ENCODE data around the gene FTCDNL1. TPM values are rescaled to one million over a fixed set of nuclear protein-coding genes. Genes with fewer than 3 reads are reported as not detected.

Gene FTCDNL1
- total RNA-seq, 1 donor from 2014 or later = 1.0 TPM

GRCh38 chr2:199847181-199847864 lies 3.7 kb downstream of the FTCDNL1 start:
- H3K4me3 ChIP-seq (ENCODE audit: low read length in 3 of 3) = no peak overlapping the region
- no peaks in the 10 kb centered on the region for H3K9me3 ChIP-seq (ENCODE audit: control insufficient read depth in 3 of 3, low read length in 3 of 3)
- no peak overlapping the region for H3K27ac ChIP-seq (ENCODE audit: low read depth, low read length)
- peaks cover 3 to 5% (median 4%) of the 10 kb centered on the region in 3 donors for H3K4me1 ChIP-seq (ENCODE audit: control insufficient read depth in 3 of 3, insufficient read depth in 3 of 3, low read length in 3 of 3)
- H3K9ac ChIP-seq (ENCODE audit: low read depth in 1 of 3, low read length in 3 of 3) = no peak overlapping the region
- H3K36me3 ChIP-seq (ENCODE audit: control insufficient read depth in 3 of 3, insufficient read depth in 3 of 3, low read length in 3 of 3) = peaks cover 0 to 3% (median 2%) of the 10 kb centered on the region in 3 donors
- no peaks in the 10 kb centered on the region for H3K27me3 ChIP-seq (ENCODE audit: control insufficient read depth in 3 of 3, insufficient read depth in 3 of 3, low read length in 3 of 3)

GRCh38 chr2:199842631-199843395 lies 8.2 kb downstream of the FTCDNL1 start:
- Histone ChIP-seq H3K27ac (ENCODE audit: low read depth, low read length) (no peak overlapping the region), H3K36me3 (ENCODE audit: control insufficient read depth in 3 of 3, insufficient read depth in 3 of 3, low read length in 3 of 3) (peaks cover 0 to 5% (median 4%) of the 10 kb centered on the region in 3 donors), H3K27me3 (ENCODE audit: control insufficient read depth in 3 of 3, insufficient read depth in 3 of 3, low read length in 3 of 3) (no peaks in the 10 kb centered on the region), H3K9ac (ENCODE audit: low read depth in 1 of 3, low read length in 3 of 3) (no peak overlapping the region), H3K4me3 (ENCODE audit: low read length in 3 of 3) (no peak overlapping the region), H3K9me3 (ENCODE audit: control insufficient read depth in 3 of 3, low read length in 3 of 3) (no peaks in the 10 kb centered on the region), H3K4me1 (ENCODE audit: control insufficient read depth in 3 of 3, insufficient read depth in 3 of 3, low read length in 3 of 3) (no peaks in the 10 kb centered on the region)

GRCh38 chr2:199841409-199841808 lies 9.6 kb downstream of the FTCDNL1 start:
- Histone ChIP-seq H3K27ac (ENCODE audit: low read depth, low read length) (no peak overlapping the region), H3K27me3 (ENCODE audit: control insufficient read depth in 3 of 3, insufficient read depth in 3 of 3, low read length in 3 of 3) (no peaks in the 10 kb centered on the region), H3K9ac (ENCODE audit: low read depth in 1 of 3, low read length in 3 of 3) (no peak overlapping the region), H3K36me3 (ENCODE audit: control insufficient read depth in 3 of 3, insufficient read depth in 3 of 3, low read length in 3 of 3) (peaks cover 0 to 8% (median 5%) of the 10 kb centered on the region in 3 donors), H3K4me3 (ENCODE audit: low read length in 3 of 3) (no peak overlapping the region), H3K9me3 (ENCODE audit: control insufficient read depth in 3 of 3, low read length in 3 of 3) (no peaks in the 10 kb centered on the region), H3K4me1 (ENCODE audit: control insufficient read depth in 3 of 3, insufficient read depth in 3 of 3, low read length in 3 of 3) (no peaks in the 10 kb centered on the region)

- Histone ChIP-seq H3K9ac (ENCODE audit: low read depth in 1 of 3, low read length in 3 of 3) (no peak overlapping the region), H3K9me3 (ENCODE audit: control insufficient read depth in 3 of 3, low read length in 3 of 3) (no peaks in the 10 kb centered on the region)
Measured at GRCh38 chr2:199838399-199838798, 12.6 kb downstream of the FTCDNL1 start.

GRCh38 chr2:199836943-199837342 lies 14.0 kb downstream of the FTCDNL1 start:
- H3K4me3 ChIP-seq (ENCODE audit: low read length in 3 of 3) = no peak overlapping the region
- no peak overlapping the region for H3K27ac ChIP-seq (ENCODE audit: low read depth, low read length)
- no peaks in the 10 kb centered on the region for H3K27me3 ChIP-seq (ENCODE audit: control insufficient read depth in 3 of 3, insufficient read depth in 3 of 3, low read length in 3 of 3)
- H3K9ac ChIP-seq (ENCODE audit: low read depth in 1 of 3, low read length in 3 of 3) = no peak overlapping the region
- H3K36me3 ChIP-seq (ENCODE audit: control insufficient read depth in 3 of 3, insufficient read depth in 3 of 3, low read length in 3 of 3) = peaks cover 0 to 6% (median 6%) of the 10 kb centered on the region in 3 donors
- no peaks in the 10 kb centered on the region for H3K9me3 ChIP-seq (ENCODE audit: control insufficient read depth in 3 of 3, low read length in 3 of 3)
- H3K4me1 ChIP-seq (ENCODE audit: control insufficient read depth in 3 of 3, insufficient read depth in 3 of 3, low read length in 3 of 3) = no peaks in the 10 kb centered on the region

More at GRCh38 chr2:199838399-199838798, 12.6 kb downstream of the FTCDNL1 start:
- H3K36me3 ChIP-seq (ENCODE audit: control insufficient read depth in 3 of 3, insufficient read depth in 3 of 3, low read length in 3 of 3) = peaks cover 0 to 8% (median 6%) of the 10 kb centered on the region in 3 donors
- no peak overlapping the region for H3K4me3 ChIP-seq (ENCODE audit: low read length in 3 of 3)
- no peaks in the 10 kb centered on the region for H3K4me1 ChIP-seq (ENCODE audit: control insufficient read depth in 3 of 3, insufficient read depth in 3 of 3, low read length in 3 of 3)
- no peaks in the 10 kb centered on the region for H3K27me3 ChIP-seq (ENCODE audit: control insufficient read depth in 3 of 3, insufficient read depth in 3 of 3, low read length in 3 of 3)
- H3K27ac ChIP-seq (ENCODE audit: low read depth, low read length) = no peak overlapping the region

GRCh38 chr2:199833525-199833924 lies 17.5 kb downstream of the FTCDNL1 start:
- H3K4me1 ChIP-seq (ENCODE audit: control insufficient read depth in 3 of 3, insufficient read depth in 3 of 3, low read length in 3 of 3) = no peaks in the 10 kb centered on the region
- H3K9ac ChIP-seq (ENCODE audit: low read depth in 1 of 3, low read length in 3 of 3) = no peak overlapping the region
- H3K9me3 ChIP-seq (ENCODE audit: control insufficient read depth in 3 of 3, low read length in 3 of 3) = no peaks in the 10 kb centered on the region
- peaks cover 0 to 5% (median 4%) of the 10 kb centered on the region in 3 donors for H3K36me3 ChIP-seq (ENCODE audit: control insufficient read depth in 3 of 3, insufficient read depth in 3 of 3, low read length in 3 of 3)
- H3K27me3 ChIP-seq (ENCODE audit: control insufficient read depth in 3 of 3, insufficient read depth in 3 of 3, low read length in 3 of 3) = no peaks in the 10 kb centered on the region
- H3K4me3 ChIP-seq (ENCODE audit: low read length in 3 of 3) = no peak overlapping the region
- H3K27ac ChIP-seq (ENCODE audit: low read depth, low read length) = no peak overlapping the region

- no peak overlapping the region for H3K27ac ChIP-seq (ENCODE audit: low read depth, low read length)
- H3K4me3 ChIP-seq (ENCODE audit: low read length in 3 of 3) = no peak overlapping the region
- no peaks in the 10 kb centered on the region for H3K27me3 ChIP-seq (ENCODE audit: control insufficient read depth in 3 of 3, insufficient read depth in 3 of 3, low read length in 3 of 3)
- no peaks in the 10 kb centered on the region for H3K4me1 ChIP-seq (ENCODE audit: control insufficient read depth in 3 of 3, insufficient read depth in 3 of 3, low read length in 3 of 3)
- H3K9me3 ChIP-seq (ENCODE audit: control insufficient read depth in 3 of 3, low read length in 3 of 3) = no peaks in the 10 kb centered on the region
- no peak overlapping the region for H3K9ac ChIP-seq (ENCODE audit: low read depth in 1 of 3, low read length in 3 of 3)
- peaks cover 0 to 2% (median 0%) of the 10 kb centered on the region in 3 donors for H3K36me3 ChIP-seq (ENCODE audit: control insufficient read depth in 3 of 3, insufficient read depth in 3 of 3, low read length in 3 of 3)
Measured at GRCh38 chr2:199830531-199830930, 20.5 kb downstream of the FTCDNL1 start.

- H3K27ac ChIP-seq (ENCODE audit: low read depth, low read length) = no peak overlapping the region
- no peaks in the 10 kb centered on the region for H3K4me1 ChIP-seq (ENCODE audit: control insufficient read depth in 3 of 3, insufficient read depth in 3 of 3, low read length in 3 of 3)
- H3K9ac ChIP-seq (ENCODE audit: low read depth in 1 of 3, low read length in 3 of 3) = no peak overlapping the region
- no peak overlapping the region for H3K4me3 ChIP-seq (ENCODE audit: low read length in 3 of 3)
- no peaks in the 10 kb centered on the region for H3K9me3 ChIP-seq (ENCODE audit: control insufficient read depth in 3 of 3, low read length in 3 of 3)
- H3K27me3 ChIP-seq (ENCODE audit: control insufficient read depth in 3 of 3, insufficient read depth in 3 of 3, low read length in 3 of 3) = no peaks in the 10 kb centered on the region
- H3K36me3 ChIP-seq (ENCODE audit: control insufficient read depth in 3 of 3, insufficient read depth in 3 of 3, low read length in 3 of 3) = no peaks in the 10 kb centered on the region
Measured at GRCh38 chr2:199829628-199830027, 21.4 kb downstream of the FTCDNL1 start.

GRCh38 chr2:199819746-199820145 lies 31.2 kb downstream of the FTCDNL1 start:
- Histone ChIP-seq H3K9ac (ENCODE audit: low read depth in 1 of 3, low read length in 3 of 3) (no peak overlapping the region), H3K27me3 (ENCODE audit: control insufficient read depth in 3 of 3, insufficient read depth in 3 of 3, low read length in 3 of 3) (no peaks in the 10 kb centered on the region), H3K9me3 (ENCODE audit: control insufficient read depth in 3 of 3, low read length in 3 of 3) (no peaks in the 10 kb centered on the region), H3K36me3 (ENCODE audit: control insufficient read depth in 3 of 3, insufficient read depth in 3 of 3, low read length in 3 of 3) (peaks cover 3 to 6% (median 3%) of the 10 kb centered on the region in 3 donors), H3K4me1 (ENCODE audit: control insufficient read depth in 3 of 3, insufficient read depth in 3 of 3, low read length in 3 of 3) (no peaks in the 10 kb centered on the region), H3K27ac (ENCODE audit: low read depth, low read length) (no peak overlapping the region), H3K4me3 (ENCODE audit: low read length in 3 of 3) (no peak overlapping the region)

- no peaks in the 10 kb centered on the region for H3K4me1 ChIP-seq (ENCODE audit: control insufficient read depth in 3 of 3, insufficient read depth in 3 of 3, low read length in 3 of 3)
- no peak overlapping the region for H3K9ac ChIP-seq (ENCODE audit: low read depth in 1 of 3, low read length in 3 of 3)
- no peak overlapping the region for H3K4me3 ChIP-seq (ENCODE audit: low read length in 3 of 3)
- peaks cover 3 to 6% (median 3%) of the 10 kb centered on the region in 3 donors for H3K36me3 ChIP-seq (ENCODE audit: control insufficient read depth in 3 of 3, insufficient read depth in 3 of 3, low read length in 3 of 3)
- no peaks in the 10 kb centered on the region for H3K27me3 ChIP-seq (ENCODE audit: control insufficient read depth in 3 of 3, insufficient read depth in 3 of 3, low read length in 3 of 3)
- no peaks in the 10 kb centered on the region for H3K9me3 ChIP-seq (ENCODE audit: control insufficient read depth in 3 of 3, low read length in 3 of 3)
- no peak overlapping the region for H3K27ac ChIP-seq (ENCODE audit: low read depth, low read length)
Measured at GRCh38 chr2:199818754-199819153, 32.2 kb downstream of the FTCDNL1 start.

All from skeletal muscle tissue (tissue), 4 donors.